Colonic mucosa (tissue), 4 donors: ENCODE measurements around the gene TNPO1. TPM values are rescaled to one million over a fixed set of nuclear protein-coding genes. Genes with fewer than 3 reads are reported as not detected.

Experiments
- DNase-seq: peaks from one replicate; pipeline ENCODE4 v3.0.0-alpha.2; 2020
- H3K27ac ChIP-seq: fragments of 200-600 bp; one replicate; pipeline ENCODE4 v1.8.0; 2021
- H3K27me3 ChIP-seq: fragments of 200-600 bp; one replicate; pipeline ENCODE4 v1.8.0; 2021
- H3K36me3 ChIP-seq: fragments of 200-600 bp; one replicate; pipeline ENCODE4 v1.8.0; 2021
- H3K4me1 ChIP-seq: fragments of 200-600 bp; one replicate; pipeline ENCODE4 v1.8.0; 2021; ENCODE audit warnings: mild to moderate bottlenecking
- H3K4me3 ChIP-seq: fragments of 200-600 bp; one replicate; pipeline ENCODE4 v1.8.0; 2021
- H3K9ac ChIP-seq, 2 donors: one replicate each; pipeline ENCODE4 v1.7.0; 2013; ENCODE audit warnings: control low read depth in 2 of 2, low read depth in 2 of 2, low read length in 2 of 2
- H3K9me3 ChIP-seq: fragments of 200-600 bp; one replicate; pipeline ENCODE4 v1.8.0; 2021
- CTCF ChIP-seq: fragments of 200-600 bp; IDR thresholded peaks from one replicate; pipeline ENCODE4 v1.8.0; 2022; ENCODE audit warnings: antibody characterized with exemption, mild to moderate bottlenecking
- intact Hi-C: fragments of 100-400 bp; cut with DNase I; formaldehyde crosslinking; loops from one replicate; pipeline ENCODE4 v1.14.1; 2022
- total RNA-seq, 2 donors: library from RNA; stranded (reverse); fragmentation: NEBNext Ultra II Directional in 1 of 2; extraction: Animal tissue kit (Norgen Biotek cat#: 25700) in 1 of 2; gene quantifications; one replicate each; pipeline ENCODE4 v1.2.1, GENCODE V29; 2021
- donor health status: healthy.
- donor health status: DM: no; HTN: no; CAD: no.
- donor health status: DM: no; HTN: no; CAD: no.

TNPO1 gene
- total RNA-seq, 2 donors from 2014 or later: 78.0 to 89.9 TPM

- H3K27me3 ChIP-seq: no peaks in the 10 kb centered on the region
- DNase-seq: no peak
- no peak overlapping the region for H3K4me3 ChIP-seq
- intact Hi-C loops: no loop called here
- H3K36me3 ChIP-seq: peaks cover 8% of the 10 kb centered on the region
- no peak overlapping the region for H3K27ac ChIP-seq
- no peak for TF ChIP-seq CTCF
- no peaks in the 10 kb centered on the region for H3K4me1 ChIP-seq
- H3K9me3 ChIP-seq: no peaks in the 10 kb centered on the region
- no peak overlapping the region for H3K9ac ChIP-seq
Measured at GRCh38 chr5:72884892-72885291, 68.4 kb downstream of the TNPO1 start.

GRCh38 chr5:72885824-72886223 lies 69.4 kb downstream of the TNPO1 start:
- Histone ChIP-seq H3K9me3 (no peaks in the 10 kb centered on the region), H3K27me3 (no peaks in the 10 kb centered on the region), H3K9ac (no peak overlapping the region), H3K4me1 (no peaks in the 10 kb centered on the region), H3K27ac (no peak overlapping the region), H3K36me3 (peaks cover 8% of the 10 kb centered on the region), H3K4me3 (no peak overlapping the region)
- no peak for TF ChIP-seq CTCF
- intact Hi-C loops: no loop called here
- DNase-seq: no peak

GRCh38 chr5:72888595-72888994 lies 72.1 kb downstream of the TNPO1 start:
- no peak overlapping the region for H3K9ac ChIP-seq
- no peak for DNase-seq
- H3K4me3 ChIP-seq: no peak overlapping the region
- TF ChIP-seq CTCF: no peak
- H3K9me3 ChIP-seq: no peaks in the 10 kb centered on the region
- H3K36me3 ChIP-seq: peaks cover 19% of the 10 kb centered on the region
- intact Hi-C loops: no loop called here
- H3K27ac ChIP-seq: no peak overlapping the region
- no peaks in the 10 kb centered on the region for H3K27me3 ChIP-seq
- H3K4me1 ChIP-seq: no peaks in the 10 kb centered on the region

- Histone ChIP-seq H3K4me3 (no peak overlapping the region), H3K4me1 (no peaks in the 10 kb centered on the region), H3K9me3 (no peaks in the 10 kb centered on the region), H3K9ac (no peak overlapping the region), H3K36me3 (peaks cover 19% of the 10 kb centered on the region), H3K27ac (no peak overlapping the region), H3K27me3 (no peaks in the 10 kb centered on the region)
- intact Hi-C loops: no loop called here
- no peak for TF ChIP-seq CTCF
- no peak for DNase-seq
Measured at GRCh38 chr5:72889324-72889723, 72.9 kb downstream of the TNPO1 start.

GRCh38 chr5:72892846-72893245 lies 76.4 kb downstream of the TNPO1 start:
- Histone ChIP-seq H3K9ac (no peak overlapping the region), H3K36me3 (peaks cover 19% of the 10 kb centered on the region), H3K27ac (no peak overlapping the region), H3K9me3 (no peaks in the 10 kb centered on the region), H3K4me1 (no peaks in the 10 kb centered on the region), H3K4me3 (no peak overlapping the region), H3K27me3 (no peaks in the 10 kb centered on the region)
- no peak for DNase-seq
- intact Hi-C loops: no loop called here
- no peak for TF ChIP-seq CTCF

- no peaks in the 10 kb centered on the region for H3K27me3 ChIP-seq
- intact Hi-C loops: no loop called here
- H3K9me3 ChIP-seq: no peaks in the 10 kb centered on the region
- H3K9ac ChIP-seq: no peak overlapping the region
- no peak overlapping the region for H3K27ac ChIP-seq
- TF ChIP-seq CTCF: no peak
- no peaks in the 10 kb centered on the region for H3K4me1 ChIP-seq
- DNase-seq: no peak
- no peak overlapping the region for H3K4me3 ChIP-seq
- peaks cover 19% of the 10 kb centered on the region for H3K36me3 ChIP-seq
Measured at GRCh38 chr5:72895758-72896157, 79.3 kb downstream of the TNPO1 start.
